Natural killer cell (primary cell): Measurements from ENCODE around the gene PRKRA. TPM values are rescaled to one million over a fixed set of nuclear protein-coding genes. Genes with fewer than 3 reads are reported as not detected.

Experiments used
- ATAC-seq, 3 donors: fragments of 150-1000 bp in 2 of 3; fragments of 200-7000 bp in 1 of 3; cut with Tn5 transposase; 1 replicate in 1 of 3; 2 replicates in 2 of 3; pipeline ENCODE4 v1.10.0; 2021; ENCODE audit warnings: mild to moderate bottlenecking in 2 of 3, moderate library complexity in 2 of 3
- DNase-seq, 2 donors: peaks; one replicate each; pipeline versions ENCODE4 v3.0.0 to v3.0.0-alpha.2; 2013 to 2021; ENCODE audit warnings: mixed read lengths in 1 of 2
- H3K27ac ChIP-seq: one replicate; pipeline ENCODE4 v1.5.1; 2013; ENCODE audit warnings: mild to moderate bottlenecking, low read length
- H3K27me3 ChIP-seq: one replicate; pipeline ENCODE4 v1.6.1; 2013; ENCODE audit warnings: low read length; ENCODE audit not compliant: control insufficient read depth, insufficient read depth
- H3K36me3 ChIP-seq: one replicate; pipeline ENCODE4 v1.6.1; 2013; ENCODE audit warnings: low read length; ENCODE audit not compliant: control insufficient read depth, insufficient read depth
- H3K4me1 ChIP-seq: one replicate; pipeline ENCODE4 v1.6.1; 2013; ENCODE audit warnings: low read length; ENCODE audit not compliant: control insufficient read depth, insufficient read depth
- H3K4me3 ChIP-seq: one replicate; pipeline ENCODE4 v1.5.1; 2013; ENCODE audit warnings: low read length
- H3K9me3 ChIP-seq: one replicate; pipeline ENCODE4 v1.6.1; 2013; ENCODE audit warnings: low read length; ENCODE audit not compliant: control insufficient read depth, insufficient read depth
- H3K27ac Mint-ChIP-seq, 2 donors: one replicate each; pipeline ENCODE4 v1.8.0; 2022; ENCODE audit warnings: mild to moderate bottlenecking in 2 of 2, mixed read lengths in 2 of 2, moderate library complexity in 1 of 2
- H3K27me3 Mint-ChIP-seq, 2 donors: one replicate each; pipeline ENCODE4 v1.8.0; 2022; ENCODE audit warnings: low read depth in 2 of 2, mixed read lengths in 2 of 2
- H3K36me3 Mint-ChIP-seq: one replicate; pipeline ENCODE4 v1.8.0; 2022; ENCODE audit warnings: mixed read lengths
- H3K4me1 Mint-ChIP-seq, 2 donors: one replicate each; pipeline ENCODE4 v1.8.0; 2022; ENCODE audit warnings: mixed read lengths in 2 of 2
- H3K4me3 Mint-ChIP-seq: one replicate; pipeline ENCODE4 v1.8.0; 2022; ENCODE audit warnings: mild to moderate bottlenecking, moderate library complexity, mixed read lengths
- H3K9me3 Mint-ChIP-seq, 2 donors: one replicate each; pipeline ENCODE4 v1.8.0; 2022; ENCODE audit warnings: mixed read lengths in 2 of 2
- CTCF ChIP-seq: fragments of 200-600 bp; IDR thresholded peaks from one replicate; pipeline ENCODE4 v1.8.0; 2022; ENCODE audit warnings: antibody characterized with exemption
- WGBS: methylation state at CpG from one replicate; pipeline ENCODE4 v1.1.7; 2013; ENCODE audit warnings: missing lambda C conversion rate; ENCODE audit not compliant: insufficient coverage; 5-methylcytosine and 5-hydroxymethylcytosine counted together
- intact Hi-C: fragments of 100-400 bp; cut with micrococcal nuclease; formaldehyde crosslinking; loops from one replicate; pipeline ENCODE4 v1.14.2; 2022
- total RNA-seq, 4 donors: library from RNA; stranded (reverse); fragments of 120-200 nt in 1 of 4; gene quantifications; one replicate each; pipeline versions ENCODE4 v1.2.3 to v1.2.4, GENCODE V29; 2013 to 2022

Gene PRKRA
- total RNA-seq, 3 donors from 2014 or later (not counting 1 experiment from before 2014, with no cell fraction given), result 42.1 to 48.3 (median 44.0) TPM

- no peak overlapping the region for H3K27ac Mint-ChIP-seq
- intact Hi-C loops, result no loop called here
These were observed 46.6 kb downstream of the PRKRA start for GRCh38 chr2:178404368-178404767.

GRCh38 chr2:178403671-178404306, 47.2 kb downstream of the PRKRA start:
- Histone ChIP-seq H3K4me3 (no peak overlapping the region), H3K27ac (no peak overlapping the region), H3K27me3 (no peaks in the 10 kb centered on the region), H3K9me3 (no peaks in the 10 kb centered on the region), H3K4me1 (no peaks in the 10 kb centered on the region), H3K36me3 (no peaks in the 10 kb centered on the region)
- H3K36me3 Mint-ChIP-seq, result no peaks in the 10 kb centered on the region
- no peak for TF ChIP-seq CTCF
- H3K27me3 Mint-ChIP-seq, result peaks cover 0 to 8% of the 10 kb centered on the region in 2 donors
- 41% methylated on average over 1 of the region's 3 CpGs for WGBS
- no peak for ATAC-seq
- intact Hi-C loops, result no loop called here
- no peaks in the 10 kb centered on the region for H3K9me3 Mint-ChIP-seq
- no peak for DNase-seq
- no peak overlapping the region for H3K4me3 Mint-ChIP-seq
- no peaks in the 10 kb centered on the region for H3K4me1 Mint-ChIP-seq
- no peak overlapping the region for H3K27ac Mint-ChIP-seq

More at GRCh38 chr2:178404368-178404767, 46.6 kb downstream of the PRKRA start:
- Histone ChIP-seq H3K27me3 (no peaks in the 10 kb centered on the region), H3K36me3 (no peaks in the 10 kb centered on the region), H3K4me3 (no peak overlapping the region), H3K4me1 (no peaks in the 10 kb centered on the region), H3K27ac (no peak overlapping the region), H3K9me3 (no peaks in the 10 kb centered on the region)
- Mint-ChIP-seq H3K36me3 (no peaks in the 10 kb centered on the region), H3K4me1 (no peaks in the 10 kb centered on the region), H3K27me3 (peaks cover 0 to 8% of the 10 kb centered on the region in 2 donors), H3K9me3 (no peaks in the 10 kb centered on the region), H3K4me3 (no peak overlapping the region)
- TF ChIP-seq CTCF, result no peak
- ATAC-seq (peak in 2 of 3 donors; percentile 26 to 46), DNase-seq (no peak)
- 24% methylated on average over 4 of the region's 4 CpGs for WGBS

GRCh38 chr2:178401994-178402437, 49.0 kb downstream of the PRKRA start:
- ATAC-seq, result no peak
- DNase-seq, result no peak
- intact Hi-C loops, result no loop called here
- Histone ChIP-seq H3K4me1 (no peaks in the 10 kb centered on the region), H3K27me3 (no peaks in the 10 kb centered on the region), H3K4me3 (no peak overlapping the region), H3K9me3 (no peaks in the 10 kb centered on the region), H3K27ac (no peak overlapping the region), H3K36me3 (no peaks in the 10 kb centered on the region)
- TF ChIP-seq CTCF, result no peak
- Mint-ChIP-seq H3K36me3 (no peaks in the 10 kb centered on the region), H3K4me1 (no peaks in the 10 kb centered on the region), H3K27ac (no peak overlapping the region), H3K27me3 (peaks cover 4 to 14% of the 10 kb centered on the region in 2 donors), H3K9me3 (no peaks in the 10 kb centered on the region), H3K4me3 (no peak overlapping the region)
- 91% methylated on average over 5 of the region's 6 CpGs for WGBS
